Osteocyte (in vitro differentiated cells): Measurements from ENCODE around the gene CELA3A. TPM values are rescaled to one million over a fixed set of nuclear protein-coding genes. Genes with fewer than 3 reads are reported as not detected.
A peak's percentile ranks its signal among the peaks of the same experiment; 100 is the strongest.

ENCODE experiments used
- DNase-seq: peaks from one replicate; pipeline ENCODE4 v3.0.0; 2021; ENCODE audit warnings: mixed read lengths; ENCODE audit not compliant: unreplicated experiment; ENCODE audit errors: extremely low spot score
- H3K27ac Mint-ChIP-seq: one replicate; pipeline ENCODE4 v1.8.0; 2021; ENCODE audit warnings: mild to moderate bottlenecking, mixed read lengths; ENCODE audit not compliant: unreplicated experiment
- H3K27me3 Mint-ChIP-seq: one replicate; pipeline ENCODE4 v1.8.0; 2021; ENCODE audit warnings: mixed read lengths; ENCODE audit not compliant: unreplicated experiment
- H3K36me3 Mint-ChIP-seq: one replicate; pipeline ENCODE4 v1.8.0; 2021; ENCODE audit warnings: mixed read lengths; ENCODE audit not compliant: unreplicated experiment
- H3K4me1 Mint-ChIP-seq: one replicate; pipeline ENCODE4 v1.8.0; 2021; ENCODE audit warnings: mixed read lengths; ENCODE audit not compliant: unreplicated experiment
- H3K4me3 Mint-ChIP-seq: one replicate; pipeline ENCODE4 v1.8.0; 2021; ENCODE audit warnings: mild to moderate bottlenecking, moderate library complexity, mixed read lengths; ENCODE audit not compliant: unreplicated experiment
- H3K9me3 Mint-ChIP-seq: one replicate; pipeline ENCODE4 v1.8.0; 2021; ENCODE audit warnings: mixed read lengths; ENCODE audit not compliant: unreplicated experiment
- CTCF ChIP-seq: fragments of 200-600 bp; sonication (generic); IDR thresholded peaks from 2 replicates; pipeline ENCODE4 v1.5.0; 2021; ENCODE audit warnings: antibody characterized with exemption, mild to moderate bottlenecking, moderate library complexity
- total RNA-seq: library from RNA; stranded (reverse); gene quantifications from 2 replicates; pipeline ENCODE4 v1.2.1, GENCODE V29; 2021

The CELA3A gene
- total RNA-seq, 1 donor from 2014 or later, result not detected

GRCh38 chr1:22053861-22054770 lies 52.7 kb downstream of the CELA3A start:
- H3K27me3 Mint-ChIP-seq, result no peaks in the 10 kb centered on the region
- peak overlapping the region; percentile 95 for H3K27ac Mint-ChIP-seq
- TF ChIP-seq CTCF, result no peak
- peak overlapping the region; percentile 94 for H3K4me3 Mint-ChIP-seq
- no peaks in the 10 kb centered on the region for H3K9me3 Mint-ChIP-seq
- no peak for DNase-seq
- no peaks in the 10 kb centered on the region for H3K36me3 Mint-ChIP-seq
- H3K4me1 Mint-ChIP-seq, result peaks cover 41% of the 10 kb centered on the region

DNA sequence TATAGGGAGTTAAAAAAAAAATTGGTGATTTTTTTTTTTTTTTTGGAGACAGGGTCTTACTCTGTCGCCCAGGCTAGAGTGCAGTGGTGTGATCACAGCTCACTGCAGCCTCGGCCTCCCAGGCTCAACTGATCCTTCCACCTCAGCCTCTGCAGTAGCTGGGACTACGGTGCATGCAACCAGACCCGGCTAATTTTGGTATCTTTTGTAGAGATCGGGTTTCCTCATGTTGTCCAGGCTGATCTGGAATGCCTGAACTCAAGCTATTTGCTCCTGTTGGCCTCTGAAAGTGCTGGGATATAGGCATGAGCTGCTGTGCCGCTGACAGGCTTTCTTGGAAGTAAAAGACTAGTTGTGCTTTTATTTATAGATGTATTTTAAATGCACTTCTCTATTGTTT lies 54.0 kb downstream of the CELA3A start:
- H3K27me3 Mint-ChIP-seq, result no peaks in the 10 kb centered on the region
- no peak for TF ChIP-seq CTCF
- H3K9me3 Mint-ChIP-seq, result no peaks in the 10 kb centered on the region
- no peaks in the 10 kb centered on the region for H3K36me3 Mint-ChIP-seq
- H3K4me1 Mint-ChIP-seq, result peaks cover 45% of the 10 kb centered on the region
- H3K4me3 Mint-ChIP-seq, result no peak overlapping the region
- DNase-seq, result no peak
- H3K27ac Mint-ChIP-seq, result peak overlapping the region; percentile 10

DNA sequence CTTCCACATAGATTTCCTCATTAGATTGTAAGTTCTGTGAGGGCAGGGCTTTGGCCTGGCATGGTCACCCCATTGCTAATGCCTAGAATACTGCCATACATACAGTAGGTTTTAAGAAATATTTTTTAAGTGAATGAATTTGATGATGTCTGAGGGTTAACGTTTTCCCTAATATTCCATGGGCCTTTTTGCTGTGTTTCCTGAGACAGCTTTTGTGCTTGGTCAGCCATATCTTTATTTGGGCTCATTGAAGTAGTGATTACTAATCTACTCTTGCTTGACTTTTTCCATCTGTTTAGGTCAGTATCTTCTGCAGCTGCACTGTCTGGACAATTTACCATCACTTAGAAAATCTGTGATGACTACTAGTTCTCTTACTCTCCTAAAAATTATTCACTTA lies 54.6 kb downstream of the CELA3A start:
- DNase-seq, result no peak
- H3K9me3 Mint-ChIP-seq, result no peaks in the 10 kb centered on the region
- no peak overlapping the region for H3K27ac Mint-ChIP-seq
- peaks cover 49% of the 10 kb centered on the region for H3K4me1 Mint-ChIP-seq
- TF ChIP-seq CTCF, result no peak
- no peaks in the 10 kb centered on the region for H3K27me3 Mint-ChIP-seq
- H3K36me3 Mint-ChIP-seq, result no peaks in the 10 kb centered on the region
- no peak overlapping the region for H3K4me3 Mint-ChIP-seq

GRCh38 chr1:22056936-22057335 lies 55.5 kb downstream of the CELA3A start:
- Mint-ChIP-seq H3K27me3 (no peaks in the 10 kb centered on the region), H3K4me1 (peaks cover 49% of the 10 kb centered on the region), H3K27ac (no peak overlapping the region), H3K9me3 (no peaks in the 10 kb centered on the region), H3K36me3 (no peaks in the 10 kb centered on the region), H3K4me3 (no peak overlapping the region)
- DNase-seq, result no peak
- TF ChIP-seq CTCF, result no peak

DNA sequence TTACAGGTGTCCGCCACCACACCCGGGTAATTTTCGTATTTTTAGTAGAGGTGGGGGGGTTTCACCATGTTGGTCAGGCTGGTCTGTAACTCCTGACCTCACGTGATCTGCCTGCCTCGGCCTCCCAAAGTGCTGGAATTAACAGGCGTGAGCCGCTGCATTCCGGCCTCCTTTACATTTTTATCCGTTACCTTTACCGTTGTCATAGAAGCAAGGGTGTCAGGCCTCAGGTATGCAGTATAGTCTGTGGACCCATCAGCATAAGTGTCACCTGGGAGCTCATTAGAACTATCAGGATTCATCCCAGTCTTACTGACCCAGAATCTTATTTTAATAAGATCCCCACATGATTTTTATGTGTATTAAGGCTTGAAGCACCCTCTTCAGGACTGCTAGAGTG lies 56.4 kb downstream of the CELA3A start:
- TF ChIP-seq CTCF, result no peak
- no peak overlapping the region for H3K27ac Mint-ChIP-seq
- peaks cover 55% of the 10 kb centered on the region for H3K4me1 Mint-ChIP-seq
- H3K36me3 Mint-ChIP-seq, result no peaks in the 10 kb centered on the region
- H3K9me3 Mint-ChIP-seq, result no peaks in the 10 kb centered on the region
- peak; percentile 32 for DNase-seq
- no peaks in the 10 kb centered on the region for H3K27me3 Mint-ChIP-seq
- no peak overlapping the region for H3K4me3 Mint-ChIP-seq

Other genes starting within 250 kb of the CELA3A start
- 71.4 and 73.6 TPM in 2 replicates for gene USP48, start 218.5 kb upstream of the CELA3A start, total RNA-seq
- gene LDLRAD2, start 189.4 kb upstream of the CELA3A start, total RNA-seq, result not detected in 2 replicates
- 197 and 230 TPM in 2 replicates for gene HSPG2, start 64.3 kb upstream of the CELA3A start, total RNA-seq
- gene CELA3B, start 24.6 kb upstream of the CELA3A start, total RNA-seq, result not detected in 2 replicates
- gene CDC42, start 51.1 kb downstream of the CELA3A start, total RNA-seq, result 214 and 216 TPM in 2 replicates
- 0.13 and 0.19 TPM in 2 replicates for gene WNT4, start 141.4 kb downstream of the CELA3A start, total RNA-seq